HG02798 (cell line): ENCODE results near the gene KCNE1.
"Not testable (repeated sequence)": the region's sequence is repeated elsewhere in the genome, so short reads cannot be mapped to it uniquely, and the experiment has no call there.

Experiments used
- ATAC-seq: cut with Tn5 transposase; IDR thresholded peaks from one replicate; pipeline ENCODE4 v1.9.1; 2021; ENCODE audit warnings: mild to moderate bottlenecking; ENCODE audit not compliant: unreplicated experiment, poor library complexity

KCNE1 gene

DNA sequence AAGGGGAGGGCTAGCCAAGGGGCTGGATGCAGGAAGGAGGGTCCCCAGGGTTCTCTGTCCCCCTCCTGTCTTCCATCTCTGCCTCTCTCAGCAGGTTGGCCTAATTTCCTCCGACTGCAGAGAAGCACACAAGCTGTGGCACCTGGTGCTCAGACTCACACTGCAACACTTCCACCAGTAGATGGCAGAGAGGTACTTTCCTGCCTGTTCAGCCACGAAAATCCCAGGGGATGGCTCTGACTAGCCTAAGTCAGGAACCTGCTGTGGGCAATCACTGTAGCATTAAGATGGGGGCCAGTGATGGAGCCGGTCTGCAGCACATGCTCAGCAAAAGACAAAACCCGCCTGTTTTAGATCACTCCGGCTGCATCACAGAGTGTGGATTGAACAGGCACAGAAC, 82.3 kb downstream of the KCNE1 start:
- not testable (repeated sequence) for ATAC-seq

DNA sequence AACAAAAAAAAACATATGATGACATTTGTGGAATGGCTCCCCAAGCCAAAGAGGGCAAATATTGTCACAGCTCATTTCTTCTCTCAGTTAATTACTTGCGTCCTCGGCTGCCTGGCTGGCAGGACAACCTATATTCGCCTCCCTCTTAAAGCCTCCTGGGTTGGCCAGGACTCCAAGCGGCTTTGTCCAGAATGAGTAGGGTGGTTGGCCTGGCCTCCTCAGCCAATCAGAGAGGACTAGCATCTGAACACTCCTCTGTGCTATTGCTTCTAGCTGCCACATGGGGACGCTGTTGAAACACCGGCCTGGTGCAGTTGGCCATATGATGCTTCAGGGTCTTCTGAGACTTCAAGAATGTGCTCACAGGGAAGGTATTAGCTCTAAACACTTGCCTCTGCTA, 83.6 kb downstream of the KCNE1 start:
- ATAC-seq = not testable (repeated sequence)

DNA sequence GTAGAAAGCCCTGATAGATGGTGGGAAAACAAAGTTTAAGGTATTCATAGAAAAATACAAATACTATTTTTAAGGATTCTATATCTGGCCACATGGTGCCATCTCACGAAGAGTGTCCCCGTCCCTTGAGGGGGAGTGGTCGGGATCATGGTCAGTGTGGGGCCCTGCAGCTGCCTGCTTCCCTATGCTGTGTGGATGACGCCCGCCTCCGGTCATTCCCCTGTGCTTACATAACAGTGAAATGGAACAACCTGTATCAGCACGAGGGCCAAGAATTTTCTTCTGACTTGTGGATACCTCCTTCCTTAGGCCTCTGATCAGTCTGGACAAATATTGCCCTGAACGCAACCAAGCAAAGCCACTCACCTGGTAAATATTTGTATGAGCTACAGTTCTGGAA, 84.7 kb downstream of the KCNE1 start:
- not testable (repeated sequence) for ATAC-seq

DNA sequence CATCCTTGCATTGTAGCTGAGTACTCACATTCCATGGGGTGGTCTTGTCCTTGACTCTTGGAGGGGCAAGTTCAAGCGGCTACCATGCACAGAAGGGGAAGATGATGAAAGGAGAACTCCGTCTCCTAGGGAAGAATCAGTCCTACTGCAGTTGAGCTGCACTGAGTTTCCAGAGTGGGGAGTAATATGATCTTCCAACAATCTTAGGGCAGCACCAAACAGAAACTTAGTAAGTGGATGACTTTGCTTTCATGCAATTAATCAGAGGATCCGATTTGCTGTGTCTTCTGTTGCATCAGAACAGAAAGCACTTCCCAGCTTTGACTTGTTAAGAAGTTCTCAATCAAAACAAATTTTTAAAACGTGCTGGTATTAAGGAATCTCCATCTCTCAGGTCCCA, 88.2 kb downstream of the KCNE1 start, which contains the start of gene SMIM34:
SMIM34 (minus strand) TSS at position 147 of the 400 bp plus-strand sequence; CDS start at position 35, 112 bp downstream.
- not testable (repeated sequence) for ATAC-seq

DNA sequence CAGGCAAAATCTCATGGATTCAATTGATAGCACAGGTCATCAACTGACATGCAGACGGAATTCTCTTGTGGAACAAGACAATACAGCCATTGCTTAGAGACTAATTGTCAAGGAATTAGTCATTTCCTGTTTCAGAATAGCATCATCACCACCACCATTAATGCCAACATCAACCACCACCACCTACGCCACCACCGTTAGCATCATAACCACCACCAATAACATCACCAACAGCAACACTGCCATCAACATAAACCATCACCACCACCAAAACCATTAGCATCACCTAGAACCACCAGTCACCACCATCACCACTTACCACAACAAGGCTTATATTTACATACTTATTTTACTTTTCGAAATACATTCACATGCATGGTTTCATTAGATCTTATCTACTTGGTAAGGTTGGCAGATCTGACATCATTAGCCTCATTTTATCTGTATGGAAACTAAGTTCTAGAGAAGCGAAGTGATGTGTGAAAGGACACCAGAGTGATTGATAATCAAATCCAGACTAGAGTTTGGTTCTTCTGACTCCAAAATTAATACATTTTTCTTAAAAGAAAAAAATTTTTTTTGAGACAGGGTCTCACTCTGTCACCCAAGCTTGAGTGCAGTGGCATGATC, 94.4 kb downstream of the KCNE1 start:
- not testable (repeated sequence) for ATAC-seq

DNA sequence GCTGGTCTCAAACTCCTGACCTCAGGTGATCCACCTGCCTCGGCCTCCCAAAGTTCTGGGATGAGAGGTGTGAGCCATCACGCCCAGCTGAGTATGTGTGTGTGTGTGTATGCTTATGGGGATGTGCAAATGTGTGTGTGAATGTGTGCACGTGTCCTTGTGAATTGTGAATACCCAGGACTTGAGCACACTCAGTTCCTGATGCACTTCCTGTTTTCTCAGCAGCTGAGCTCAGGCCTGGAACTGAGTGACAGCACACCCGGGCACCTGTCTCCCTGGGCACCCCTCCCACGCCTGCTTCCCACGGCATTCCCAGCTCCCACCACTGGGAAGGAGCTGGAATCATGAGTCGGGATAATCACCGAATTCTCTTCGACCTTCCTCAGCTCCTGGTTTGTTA, 104.7 kb downstream of the KCNE1 start:
- ATAC-seq = not testable (repeated sequence)

DNA sequence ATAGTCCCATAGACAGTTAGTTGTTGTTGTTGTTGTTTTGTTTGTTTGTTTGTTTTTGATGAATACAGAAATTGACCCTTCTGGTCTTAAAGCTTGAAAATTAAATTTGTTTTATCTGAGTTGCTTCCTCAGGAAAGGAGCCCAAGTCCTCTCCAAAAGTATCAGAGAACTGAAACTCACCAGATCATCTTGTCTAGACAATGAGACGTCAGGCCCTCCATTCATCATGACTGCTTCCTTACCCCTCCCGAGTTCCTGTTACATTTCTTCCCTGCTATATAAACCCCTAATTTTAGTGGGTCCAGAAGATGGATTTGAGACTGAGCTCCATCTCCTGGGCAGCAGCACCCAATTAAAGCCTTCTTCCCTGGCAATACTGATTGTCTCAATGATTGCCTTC, 105.3 kb downstream of the KCNE1 start:
- ATAC-seq = not testable (repeated sequence)

DNA sequence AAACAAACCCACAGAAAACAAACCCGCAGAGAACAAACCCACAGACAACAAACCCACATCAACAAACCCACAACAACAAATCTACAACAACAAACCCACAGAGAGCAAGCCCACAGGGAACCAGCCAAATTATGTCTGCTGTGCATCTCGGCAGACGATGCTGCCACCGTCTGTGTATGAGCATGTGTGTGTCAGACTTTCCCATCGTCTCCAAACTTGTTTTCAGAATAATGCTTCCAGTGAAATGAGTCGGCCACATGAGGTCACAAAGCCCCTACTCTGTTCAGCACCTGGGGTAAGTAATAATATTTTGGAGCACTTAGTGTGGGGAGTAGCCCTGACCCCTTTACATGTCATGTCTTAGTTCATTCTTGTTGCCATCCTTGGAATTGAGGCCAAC, 105.9 kb downstream of the KCNE1 start:
- not testable (repeated sequence) for ATAC-seq

DNA sequence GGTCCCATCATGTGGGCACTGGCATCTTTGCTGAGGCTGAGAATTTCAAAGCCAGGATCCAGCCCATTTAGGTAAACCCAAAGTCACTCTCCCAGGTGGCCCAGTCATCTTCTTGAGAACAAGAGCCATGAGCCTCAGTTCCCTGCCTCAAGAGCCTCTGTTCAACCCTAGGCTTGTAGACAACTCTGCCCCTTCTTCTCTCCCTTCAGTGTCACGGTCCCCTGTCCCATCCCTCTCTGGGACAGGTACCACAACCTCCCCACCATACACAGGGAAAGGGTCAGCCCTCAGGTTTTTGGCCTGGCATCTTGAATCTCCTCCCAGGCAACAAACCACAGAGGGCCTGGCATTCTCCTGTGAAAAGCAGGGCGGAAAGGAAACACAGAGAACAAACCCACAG, 106.3 kb downstream of the KCNE1 start:
- ATAC-seq = not testable (repeated sequence)

DNA sequence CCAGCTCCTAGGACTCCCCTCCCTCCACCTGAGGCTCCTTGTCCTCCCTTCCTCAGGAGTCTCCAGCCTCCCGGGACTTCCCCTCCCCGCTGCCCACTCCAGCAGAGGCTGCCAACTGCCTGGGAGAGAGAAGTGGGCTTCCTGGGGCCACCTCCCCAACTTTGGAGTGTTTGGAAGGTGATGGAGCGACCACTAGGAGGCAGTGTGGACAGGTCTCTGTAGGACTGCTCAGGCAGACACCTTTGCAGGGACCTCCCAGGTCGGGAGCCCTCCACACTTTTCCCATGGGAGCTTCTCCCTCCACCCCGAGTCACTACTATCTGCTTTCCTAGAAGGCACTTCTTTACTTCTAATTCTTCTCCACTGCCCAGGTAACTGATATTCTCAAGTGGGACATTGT, 107.3 kb downstream of the KCNE1 start:
- not testable (repeated sequence) for ATAC-seq

DNA sequence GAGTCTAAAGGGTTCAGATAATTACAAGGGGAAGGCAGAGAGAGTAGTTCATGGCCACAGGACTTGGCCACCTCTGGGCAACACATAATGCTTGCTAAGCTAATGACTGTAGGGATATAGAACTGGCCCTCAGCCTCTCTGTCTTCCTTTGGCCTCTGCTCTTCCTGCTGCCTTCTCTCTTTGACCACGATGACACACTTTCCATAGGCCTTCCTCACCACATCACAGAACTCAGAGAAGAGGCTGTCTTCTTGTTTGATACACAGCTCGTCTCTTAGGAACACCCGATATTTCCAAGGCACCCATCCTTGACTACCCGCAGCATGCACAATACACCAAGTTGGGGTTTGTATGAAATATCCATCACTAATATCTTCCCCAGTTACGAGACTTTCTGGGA, 111.5 kb downstream of the KCNE1 start:
- ATAC-seq = not testable (repeated sequence)
